Central memory CD8-positive, alpha-beta T cell (primary cell): Measurements from ENCODE around the gene PRKX.
"Not testable (repeated sequence)": the region's sequence is repeated elsewhere in the genome, so short reads cannot be mapped to it uniquely, and the experiment has no call there.

Experiments
- ATAC-seq: fragments of 150-1000 bp; cut with Tn5 transposase; replicated peaks from 2 replicates; pipeline ENCODE4 v1.10.0; 2022; ENCODE audit warnings: mild to moderate bottlenecking, moderate FRiP score, moderate number of reproducible peaks; ENCODE audit not compliant: poor library complexity, severe bottlenecking; ENCODE audit errors: extremely low read depth
- DNase-seq, 2 donors: peaks; one replicate each; pipeline ENCODE4 v3.0.0; 2021; ENCODE audit warnings: low spot score in 2 of 2
- H3K27ac Mint-ChIP-seq: one replicate; pipeline ENCODE4 v1.8.0; 2022; ENCODE audit warnings: low read depth, mild to moderate bottlenecking, moderate library complexity, mixed read lengths
- H3K27me3 Mint-ChIP-seq: one replicate; pipeline ENCODE4 v1.8.0; 2022; ENCODE audit warnings: mixed read lengths
- H3K36me3 Mint-ChIP-seq: one replicate; pipeline ENCODE4 v1.8.0; 2022; ENCODE audit warnings: mild to moderate bottlenecking, moderate library complexity, mixed read lengths; ENCODE audit not compliant: insufficient read depth
- H3K4me1 Mint-ChIP-seq: one replicate; pipeline ENCODE4 v1.8.0; 2022; ENCODE audit warnings: mixed read lengths
- H3K4me3 Mint-ChIP-seq: one replicate; pipeline ENCODE4 v1.8.0; 2022; ENCODE audit warnings: mild to moderate bottlenecking, moderate library complexity, mixed read lengths
- H3K9me3 Mint-ChIP-seq: one replicate; pipeline ENCODE4 v1.8.0; 2022; ENCODE audit warnings: mixed read lengths

Gene PRKX

GRCh38 chrX:3713225-3713936 is at the start of gene PRKX:
Gene PRKX (minus strand): TSS chrX:3713649. CDS start chrX:3713253, 396 bp downstream.
- Mint-ChIP-seq H3K36me3 (peaks cover 22% of the 10 kb centered on the region), H3K9me3 (no peaks in the 10 kb centered on the region), H3K27me3 (no peaks in the 10 kb centered on the region), H3K27ac (peak within 1 kb of the TSS; percentile 96), H3K4me1 (peaks cover 11% of the 10 kb centered on the region), H3K4me3 (peak within 1 kb of the TSS; percentile 97)
- peak; percentile 50 to 62 for DNase-seq
- ATAC-seq = peak; percentile 66

GRCh38 chrX:3763111-3763510 is 49.7 kb upstream of the PRKX start:
- Mint-ChIP-seq H3K4me3 (no peak overlapping the region), H3K36me3 (no peaks in the 10 kb centered on the region), H3K9me3 (peaks cover 10% of the 10 kb centered on the region), H3K4me1 (no peaks in the 10 kb centered on the region), H3K27ac (no peak overlapping the region), H3K27me3 (no peaks in the 10 kb centered on the region)
- ATAC-seq (no peak), DNase-seq (no peak)

GRCh38 chrX:3757510-3758025 is 44.1 kb upstream of the PRKX start:
- ATAC-seq = no peak

GRCh38 chrX:3748052-3748559 is 34.7 kb upstream of the PRKX start:
- Mint-ChIP-seq H3K27me3 (no peaks in the 10 kb centered on the region), H3K4me1 (peaks cover 17% of the 10 kb centered on the region), H3K4me3 (no peak overlapping the region), H3K36me3 (peaks cover 2% of the 10 kb centered on the region), H3K27ac (peak overlapping the region; percentile 54), H3K9me3 (no peaks in the 10 kb centered on the region)
- ATAC-seq (no peak), DNase-seq (no peak)

More at GRCh38 chrX:3757510-3758025, 44.1 kb upstream of the PRKX start:
- Mint-ChIP-seq H3K36me3 (no peaks in the 10 kb centered on the region), H3K4me3 (no peak overlapping the region), H3K27ac (no peak overlapping the region), H3K9me3 (no peaks in the 10 kb centered on the region), H3K4me1 (no peaks in the 10 kb centered on the region), H3K27me3 (no peaks in the 10 kb centered on the region)
- no peak for DNase-seq

- H3K4me1 Mint-ChIP-seq = peaks cover 24% of the 10 kb centered on the region
- no peaks in the 10 kb centered on the region for H3K27me3 Mint-ChIP-seq
- peak overlapping the region; percentile 50 for H3K4me3 Mint-ChIP-seq
- ATAC-seq (peak; percentile 98), DNase-seq (peak in 1 of 2 donors; percentile 53)
- no peaks in the 10 kb centered on the region for H3K9me3 Mint-ChIP-seq
- H3K27ac Mint-ChIP-seq = peak overlapping the region; percentile 92
- H3K36me3 Mint-ChIP-seq = peaks cover 2% of the 10 kb centered on the region
These were observed 30.5 kb upstream of the PRKX start for GRCh38 chrX:3743801-3744439.

- peaks cover 21% of the 10 kb centered on the region for H3K4me1 Mint-ChIP-seq
- H3K9me3 Mint-ChIP-seq, DNase-seq, H3K36me3 Mint-ChIP-seq, H3K4me3 Mint-ChIP-seq, H3K27me3 Mint-ChIP-seq, ATAC-seq, H3K27ac Mint-ChIP-seq: not testable (repeated sequence)
These were observed 27.5 kb upstream of the PRKX start for GRCh38 chrX:3740946-3741345.

GRCh38 chrX:3738509-3738908 is 25.1 kb upstream of the PRKX start:
- Mint-ChIP-seq H3K27me3 (no peaks in the 10 kb centered on the region), H3K36me3 (no peaks in the 10 kb centered on the region), H3K27ac (no peak overlapping the region), H3K9me3 (no peaks in the 10 kb centered on the region), H3K4me1 (peaks cover 23% of the 10 kb centered on the region), H3K4me3 (no peak overlapping the region)
- ATAC-seq = no peak
- no peak for DNase-seq

GRCh38 chrX:3736536-3736935 is 23.1 kb upstream of the PRKX start:
- not testable (repeated sequence) for H3K36me3 Mint-ChIP-seq, H3K4me3 Mint-ChIP-seq, H3K27ac Mint-ChIP-seq, H3K27me3 Mint-ChIP-seq, H3K9me3 Mint-ChIP-seq, ATAC-seq, DNase-seq
- H3K4me1 Mint-ChIP-seq = peaks cover 23% of the 10 kb centered on the region

GRCh38 chrX:3735891-3736290 is 22.4 kb upstream of the PRKX start:
- not testable (repeated sequence) for H3K36me3 Mint-ChIP-seq, DNase-seq, H3K4me3 Mint-ChIP-seq, H3K27me3 Mint-ChIP-seq, H3K27ac Mint-ChIP-seq, H3K9me3 Mint-ChIP-seq, ATAC-seq
- peaks cover 23% of the 10 kb centered on the region for H3K4me1 Mint-ChIP-seq

- DNase-seq, H3K36me3 Mint-ChIP-seq, H3K4me3 Mint-ChIP-seq, H3K9me3 Mint-ChIP-seq, H3K27me3 Mint-ChIP-seq, H3K27ac Mint-ChIP-seq: not testable (repeated sequence)
- peak; percentile 32 for ATAC-seq
- H3K4me1 Mint-ChIP-seq = peaks cover 22% of the 10 kb centered on the region
These were observed 21.0 kb upstream of the PRKX start for GRCh38 chrX:3734456-3734855.

GRCh38 chrX:3733043-3733430 is 19.6 kb upstream of the PRKX start:
- Mint-ChIP-seq H3K4me1 (peaks cover 8% of the 10 kb centered on the region), H3K36me3 (no peaks in the 10 kb centered on the region), H3K27ac (no peak overlapping the region), H3K27me3 (no peaks in the 10 kb centered on the region), H3K9me3 (no peaks in the 10 kb centered on the region), H3K4me3 (no peak overlapping the region)
- no peak for DNase-seq
- ATAC-seq = no peak

GRCh38 chrX:3732326-3733042 is 19.0 kb upstream of the PRKX start:
- ATAC-seq, H3K4me3 Mint-ChIP-seq, H3K36me3 Mint-ChIP-seq, H3K4me1 Mint-ChIP-seq, DNase-seq, H3K9me3 Mint-ChIP-seq, H3K27ac Mint-ChIP-seq, H3K27me3 Mint-ChIP-seq: not testable (repeated sequence)
